ENCODE results near the gene NOS3. TPM values are rescaled to one million over a fixed set of nuclear protein-coding genes. Genes with fewer than 3 reads are reported as not detected.

NOS3 gene
- polyA plus RNA-seq, 1 donor from 2014 or later, result not detected

GRCh38 chr7:151003572-151003971, 12.8 kb downstream of the NOS3 start:
- no peak overlapping the region for H3K4me3 ChIP-seq (ENCODE audit: low read length)
- no peaks in the 10 kb centered on the region for H3K36me3 ChIP-seq (ENCODE audit: insufficient read depth, low read length)

GRCh38 chr7:151005566-151005965, 14.7 kb downstream of the NOS3 start:
- no peaks in the 10 kb centered on the region for H3K79me2 ChIP-seq (replicated peaks; ENCODE audit: insufficient read depth, low read length)
- H3K27ac ChIP-seq (ENCODE audit: low read length), result no peak overlapping the region
- H3K36me3 ChIP-seq (ENCODE audit: insufficient read depth, low read length), result no peaks in the 10 kb centered on the region
- no peak for TF ChIP-seq EP300 (conservative IDR thresholded peaks at IDR 0.05; ENCODE audit: poor library complexity, severe bottlenecking)
- TF ChIP-seq MXI1 (conservative IDR thresholded peaks at IDR 0.05; ENCODE audit: poor library complexity, severe bottlenecking), result no peak
- TF ChIP-seq TAF1 (IDR thresholded peaks at IDR 0.05; ENCODE audit: low read depth), result no peak
- no peak for TF ChIP-seq RAD21 (conservative IDR thresholded peaks at IDR 0.05)
- TF ChIP-seq SMC3 (conservative IDR thresholded peaks at IDR 0.05; ENCODE audit: poor library complexity), result no peak
- no peak for TF ChIP-seq EZH2 (IDR thresholded peaks at IDR 0.05; ENCODE audit: borderline replicate concordance, insufficient read depth, low read length, poor library complexity, severe bottlenecking)
- no peak for TF ChIP-seq POLR2AphosphoS5 (IDR thresholded peaks at IDR 0.05)
- TF ChIP-seq CTCF (IDR thresholded peaks at IDR 0.05; ENCODE audit: poor library complexity, severe bottlenecking), result no peak
- no peaks in the 10 kb centered on the region for H3F3A ChIP-seq (ENCODE audit: insufficient read depth, low read length, poor library complexity, severe bottlenecking)
- no peaks in the 10 kb centered on the region for H3K27me3 ChIP-seq (ENCODE audit: insufficient read depth, low read depth, low read length)
- H3K9ac ChIP-seq (ENCODE audit: low read length), result no peak overlapping the region
- H3K9me2 ChIP-seq (ENCODE audit: insufficient read depth, low read length), result no peaks in the 10 kb centered on the region
- H3K4me3 ChIP-seq (ENCODE audit: low read length), result no peak overlapping the region
- no peak overlapping the region for H2AFZ ChIP-seq (ENCODE audit: low read depth, low read length)
- no peaks in the 10 kb centered on the region for H3K9me3 ChIP-seq (ENCODE audit: low read length)
- no peak overlapping the region for H3K4me2 ChIP-seq (ENCODE audit: low read length)
- no peaks in the 10 kb centered on the region for H4K20me1 ChIP-seq (ENCODE audit: insufficient read depth)

More at GRCh38 chr7:151003572-151003971, 12.8 kb downstream of the NOS3 start:
- H3K27me3 ChIP-seq (ENCODE audit: insufficient read depth, low read depth, low read length), result no peaks in the 10 kb centered on the region
- no peak overlapping the region for H3K9ac ChIP-seq (ENCODE audit: low read length)
- TF ChIP-seq RAD21 (conservative IDR thresholded peaks at IDR 0.05) (no peak), SMC3 (conservative IDR thresholded peaks at IDR 0.05; ENCODE audit: poor library complexity) (no peak), CTCF (IDR thresholded peaks at IDR 0.05; ENCODE audit: poor library complexity, severe bottlenecking) (no peak), MXI1 (conservative IDR thresholded peaks at IDR 0.05; ENCODE audit: poor library complexity, severe bottlenecking) (no peak)
- no peaks in the 10 kb centered on the region for H4K20me1 ChIP-seq (ENCODE audit: insufficient read depth)
- no peak overlapping the region for H2AFZ ChIP-seq (ENCODE audit: low read depth, low read length)
- H3K4me2 ChIP-seq (ENCODE audit: low read length), result no peak overlapping the region
- H3K9me3 ChIP-seq (ENCODE audit: low read length), result no peaks in the 10 kb centered on the region
- no peaks in the 10 kb centered on the region for H3K9me2 ChIP-seq (ENCODE audit: insufficient read depth, low read length)
- no peaks in the 10 kb centered on the region for H3F3A ChIP-seq (ENCODE audit: insufficient read depth, low read length, poor library complexity, severe bottlenecking)
- H3K27ac ChIP-seq (ENCODE audit: low read length), result no peak overlapping the region
- no peaks in the 10 kb centered on the region for H3K79me2 ChIP-seq (replicated peaks; ENCODE audit: insufficient read depth, low read length)

GRCh38 chr7:151006590-151007300, 15.9 kb downstream of the NOS3 start:
- Histone ChIP-seq H2AFZ (ENCODE audit: low read depth, low read length) (no peak overlapping the region), H3K27me3 (ENCODE audit: insufficient read depth, low read depth, low read length) (no peaks in the 10 kb centered on the region), H4K20me1 (ENCODE audit: insufficient read depth) (no peaks in the 10 kb centered on the region), H3F3A (ENCODE audit: insufficient read depth, low read length, poor library complexity, severe bottlenecking) (no peaks in the 10 kb centered on the region), H3K4me2 (ENCODE audit: low read length) (no peak overlapping the region), H3K36me3 (ENCODE audit: insufficient read depth, low read length) (no peaks in the 10 kb centered on the region), H3K4me3 (ENCODE audit: low read length) (no peak overlapping the region), H3K9me2 (ENCODE audit: insufficient read depth, low read length) (no peaks in the 10 kb centered on the region), H3K27ac (ENCODE audit: low read length) (no peak overlapping the region), H3K9ac (ENCODE audit: low read length) (no peak overlapping the region), H3K79me2 (replicated peaks; ENCODE audit: insufficient read depth, low read length) (no peaks in the 10 kb centered on the region), H3K9me3 (ENCODE audit: low read length) (no peaks in the 10 kb centered on the region)
- TF ChIP-seq EP300 (conservative IDR thresholded peaks at IDR 0.05; ENCODE audit: poor library complexity, severe bottlenecking) (no peak), MXI1 (conservative IDR thresholded peaks at IDR 0.05; ENCODE audit: poor library complexity, severe bottlenecking) (no peak)
